Activated CD8-positive, alpha-beta memory T cell treated with anti-CD3 and anti-CD28 coated beads, Interleukin-2, amount 50 U/mL, for 24 hours (primary cell): ENCODE results near the gene KCNQ1.
A peak's percentile ranks its signal among the peaks of the same experiment; 100 is the strongest.

Experiments used
- DNase-seq: peaks from one replicate; pipeline ENCODE4 v3.0.0-alpha.2; 2020; ENCODE audit errors: extremely low read depth

KCNQ1 gene

GRCh38 chr11:2443881-2444820, 657 bp upstream of the KCNQ1 start, which contains the start of gene TRPM5:
Gene TRPM5 (minus strand): TSS chr11:2444514. CDS start chr11:2423036, 21,478 bp downstream.
- DNase-seq = peak; percentile 42

GRCh38 chr11:2445746-2446551, 1.1 kb downstream of the KCNQ1 start:
- no peak for DNase-seq

- DNase-seq = no peak
These were observed 1.9 kb downstream of the KCNQ1 start for GRCh38 chr11:2446590-2447252.

- DNase-seq = no peak
These were observed 2.6 kb downstream of the KCNQ1 start for GRCh38 chr11:2447253-2447950.

GRCh38 chr11:2447951-2448650, 3.3 kb downstream of the KCNQ1 start:
- DNase-seq = no peak

GRCh38 chr11:2448661-2449547, 4.1 kb downstream of the KCNQ1 start:
- DNase-seq = no peak

- DNase-seq = no peak
These were observed 4.9 kb downstream of the KCNQ1 start for GRCh38 chr11:2449548-2450320.

GRCh38 chr11:2450321-2451041, 5.7 kb downstream of the KCNQ1 start:
- no peak for DNase-seq

GRCh38 chr11:2451336-2451735, 6.5 kb downstream of the KCNQ1 start:
- no peak for DNase-seq

- no peak for DNase-seq
These were observed 7.1 kb downstream of the KCNQ1 start for GRCh38 chr11:2451916-2452315.

GRCh38 chr11:2452321-2453012, 7.7 kb downstream of the KCNQ1 start:
- no peak for DNase-seq

- no peak for DNase-seq
These were observed 8.6 kb downstream of the KCNQ1 start for GRCh38 chr11:2453436-2453835.

- DNase-seq = no peak
These were observed 13.5 kb downstream of the KCNQ1 start for GRCh38 chr11:2458321-2458720.

GRCh38 chr11:2459016-2459725, 14.4 kb downstream of the KCNQ1 start:
- no peak for DNase-seq

- no peak for DNase-seq
These were observed 15.2 kb downstream of the KCNQ1 start for GRCh38 chr11:2459796-2460531.

GRCh38 chr11:2460540-2461252, 15.9 kb downstream of the KCNQ1 start:
- DNase-seq = no peak
